ENCODE measurements around the gene OTUB1.

OTUB1 gene

DNA sequence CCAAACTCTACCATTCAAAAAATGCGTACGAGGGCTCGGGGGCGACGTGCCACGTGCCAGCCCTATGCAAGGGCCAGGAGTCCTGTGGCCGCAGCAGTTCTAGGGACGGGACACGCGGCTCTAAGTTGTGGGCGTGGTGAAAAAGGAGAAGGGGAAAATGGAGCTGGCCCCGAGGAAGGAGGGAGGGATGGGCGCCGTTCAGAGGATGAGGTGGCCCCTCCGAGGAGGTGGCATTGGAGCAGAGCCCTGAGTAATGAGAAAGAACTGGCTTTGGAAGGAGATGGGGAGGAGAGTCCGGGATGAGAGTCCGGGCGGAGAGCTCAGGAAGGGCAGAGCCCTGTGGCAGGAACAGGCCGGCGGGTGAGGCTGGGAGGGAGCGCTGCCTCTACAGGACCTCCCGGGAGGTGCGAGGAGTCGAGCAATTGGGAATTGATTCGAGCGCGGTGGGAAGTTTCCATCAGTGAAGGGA is 21.0 kb downstream of the OTUB1 start:
- no peak for DNase-seq (ENCODE audit: low read depth)
- TF ChIP-seq, protein P1, sequence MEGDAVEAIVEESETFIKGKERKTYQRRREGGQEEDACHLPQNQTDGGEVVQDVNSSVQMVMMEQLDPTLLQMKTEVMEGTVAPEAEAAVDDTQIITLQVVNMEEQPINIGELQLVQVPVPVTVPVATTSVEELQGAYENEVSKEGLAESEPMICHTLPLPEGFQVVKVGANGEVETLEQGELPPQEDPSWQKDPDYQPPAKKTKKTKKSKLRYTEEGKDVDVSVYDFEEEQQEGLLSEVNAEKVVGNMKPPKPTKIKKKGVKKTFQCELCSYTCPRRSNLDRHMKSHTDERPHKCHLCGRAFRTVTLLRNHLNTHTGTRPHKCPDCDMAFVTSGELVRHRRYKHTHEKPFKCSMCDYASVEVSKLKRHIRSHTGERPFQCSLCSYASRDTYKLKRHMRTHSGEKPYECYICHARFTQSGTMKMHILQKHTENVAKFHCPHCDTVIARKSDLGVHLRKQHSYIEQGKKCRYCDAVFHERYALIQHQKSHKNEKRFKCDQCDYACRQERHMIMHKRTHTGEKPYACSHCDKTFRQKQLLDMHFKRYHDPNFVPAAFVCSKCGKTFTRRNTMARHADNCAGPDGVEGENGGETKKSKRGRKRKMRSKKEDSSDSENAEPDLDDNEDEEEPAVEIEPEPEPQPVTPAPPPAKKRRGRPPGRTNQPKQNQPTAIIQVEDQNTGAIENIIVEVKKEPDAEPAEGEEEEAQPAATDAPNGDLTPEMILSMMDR (IDR thresholded peaks at IDR 0.05; ENCODE audit: low read depth, low read length, missing control alignments): no peak
- H3K4me3 ChIP-seq (ENCODE audit: low read depth, low read length): no peak overlapping the region

DNA sequence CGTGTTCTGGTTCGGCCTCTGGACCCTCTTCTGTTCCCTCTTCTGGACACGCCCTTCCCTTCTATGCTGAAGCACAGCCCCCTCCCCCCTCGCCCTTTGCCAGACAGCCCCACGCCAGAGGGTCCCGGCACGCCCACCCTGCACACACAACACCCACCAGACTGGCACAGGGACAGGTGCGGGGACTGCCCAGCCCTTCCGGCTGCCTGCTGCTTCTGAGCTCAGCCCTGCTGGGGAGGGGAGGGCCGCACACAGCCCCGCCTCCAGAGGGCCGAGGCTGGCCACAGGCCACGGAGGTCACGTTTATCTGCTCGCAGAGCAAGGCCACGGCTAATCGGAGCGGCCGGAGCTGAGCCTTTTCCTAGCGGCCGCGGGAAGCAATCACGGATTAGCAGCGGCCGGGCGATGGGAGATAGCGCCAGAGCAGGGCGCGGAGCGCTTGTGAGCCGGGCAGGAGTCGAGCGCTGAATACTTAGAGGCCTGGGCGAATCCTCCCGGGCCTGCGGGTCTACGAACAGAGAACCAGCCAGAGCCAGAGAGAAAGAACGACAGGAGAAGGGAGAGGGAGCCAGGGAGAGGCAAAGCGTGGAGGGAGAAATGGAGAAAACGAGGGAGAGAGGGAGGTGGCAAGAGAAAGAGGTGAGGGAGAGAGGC is 21.5 kb downstream of the OTUB1 start:
- DNase-seq (ENCODE audit: low read depth): no peak
- H3K4me3 ChIP-seq (ENCODE audit: low read depth, low read length): no peak overlapping the region; the same call in 1 of the 2 replicates
- TF ChIP-seq, protein P1 (IDR thresholded peaks at IDR 0.05; ENCODE audit: low read depth, low read length, missing control alignments): no peak

DNA sequence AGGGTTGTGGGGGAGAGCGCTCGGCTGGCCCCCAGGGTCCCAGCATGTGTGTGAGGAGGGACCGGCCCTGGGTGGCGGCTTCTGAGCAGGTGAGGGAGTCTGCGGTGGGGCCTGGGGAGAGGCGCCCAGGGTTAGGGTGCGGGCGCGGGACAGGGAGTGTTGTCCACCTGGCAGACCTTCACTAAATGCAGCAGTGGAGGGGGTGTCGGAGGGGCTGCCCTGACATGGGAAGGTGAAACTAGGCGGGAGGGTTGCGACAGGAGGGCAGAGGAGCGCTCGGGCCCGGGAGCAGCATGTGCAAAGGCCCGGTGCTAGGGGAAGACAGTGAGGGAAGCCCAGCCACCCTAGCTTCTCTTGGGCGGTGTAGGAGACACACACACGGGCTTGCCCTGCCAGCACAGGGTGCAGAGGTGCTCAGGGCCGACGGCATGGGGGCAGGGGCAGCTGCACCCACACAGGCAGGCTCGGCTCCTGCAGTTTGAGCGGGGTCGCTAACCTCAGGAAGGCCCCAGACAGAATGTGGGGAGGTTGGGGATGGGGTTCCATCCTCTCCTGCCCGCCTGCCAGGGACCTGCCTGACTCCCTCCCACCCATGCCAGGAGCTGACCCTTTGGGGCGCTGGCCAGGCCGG is 22.2 kb downstream of the OTUB1 start:
- H3K4me3 ChIP-seq (ENCODE audit: low read depth, low read length): no peak overlapping the region
- no peak for DNase-seq (ENCODE audit: low read depth)

DNA sequence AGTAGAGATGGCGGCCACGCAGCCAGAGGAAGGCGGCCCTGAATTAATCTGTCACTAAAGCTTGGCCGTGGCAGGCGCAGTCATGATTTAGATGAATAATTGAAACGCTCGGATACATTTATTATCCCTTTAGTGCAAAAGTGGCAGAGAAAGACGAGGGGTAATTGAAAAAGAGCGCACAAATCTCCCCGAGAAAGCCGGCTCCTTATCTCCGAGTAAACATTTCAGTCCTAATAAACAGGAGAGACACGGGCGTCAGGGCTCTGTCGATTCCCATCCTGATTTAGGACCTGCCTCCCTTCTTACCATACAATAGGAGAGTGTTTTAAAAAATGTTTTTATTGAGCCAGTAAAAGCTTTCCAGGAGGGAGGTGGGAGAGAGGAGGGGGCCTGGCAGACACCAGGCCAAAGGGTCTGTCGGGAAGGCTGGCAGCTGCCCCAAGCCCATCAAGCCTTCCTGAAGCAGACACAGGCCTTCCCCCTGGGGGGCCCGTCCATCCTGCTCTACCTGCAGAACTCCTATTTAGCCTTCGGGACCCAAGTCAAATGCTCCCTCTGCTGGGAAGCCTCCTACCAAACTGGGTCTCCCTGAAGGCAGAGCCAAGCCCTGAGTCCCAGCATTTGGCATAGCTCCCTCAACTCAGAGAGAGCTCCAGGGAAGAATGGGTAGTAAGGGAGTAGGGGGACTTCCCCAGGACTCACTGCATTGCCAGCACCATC is 22.8 kb downstream of the OTUB1 start:
- H3K4me3 ChIP-seq (ENCODE audit: low read depth, low read length): no peak overlapping the region
- DNase-seq (ENCODE audit: low read depth): no peak

More for the DNA sequence above, 22.2 kb downstream of the OTUB1 start:
- TF ChIP-seq, protein P1 (IDR thresholded peaks at IDR 0.05; ENCODE audit: low read depth, low read length, missing control alignments): no peak

DNA sequence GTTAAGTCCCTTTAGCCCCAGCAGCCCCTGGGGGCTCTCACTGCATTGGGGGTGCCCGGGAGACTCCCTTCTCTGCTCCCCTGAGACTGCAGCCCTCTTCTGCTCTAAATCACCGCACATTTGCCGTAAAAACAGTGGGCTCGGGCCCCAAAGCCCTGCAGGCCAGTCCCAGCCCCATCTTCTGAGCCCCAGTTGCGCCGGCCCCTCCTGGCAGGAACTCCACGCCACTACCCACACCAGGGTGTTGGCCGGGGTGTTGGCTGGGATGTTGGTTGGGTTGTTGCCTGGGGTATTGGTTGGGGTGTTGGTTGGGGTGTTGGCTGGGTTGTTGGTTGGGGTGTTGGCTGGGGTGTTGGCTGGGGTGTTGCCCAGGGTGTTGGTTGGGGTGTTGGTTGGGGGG is 23.5 kb downstream of the OTUB1 start:
- TF ChIP-seq, protein P1 (IDR thresholded peaks at IDR 0.05; ENCODE audit: low read depth, low read length, missing control alignments): no peak
- H3K4me3 ChIP-seq (ENCODE audit: low read depth, low read length): no peak overlapping the region
- DNase-seq (ENCODE audit: low read depth): no peak

More for the DNA sequence above, 22.8 kb downstream of the OTUB1 start:
- TF ChIP-seq, protein P1 (IDR thresholded peaks at IDR 0.05; ENCODE audit: low read depth, low read length, missing control alignments): no peak

DNA sequence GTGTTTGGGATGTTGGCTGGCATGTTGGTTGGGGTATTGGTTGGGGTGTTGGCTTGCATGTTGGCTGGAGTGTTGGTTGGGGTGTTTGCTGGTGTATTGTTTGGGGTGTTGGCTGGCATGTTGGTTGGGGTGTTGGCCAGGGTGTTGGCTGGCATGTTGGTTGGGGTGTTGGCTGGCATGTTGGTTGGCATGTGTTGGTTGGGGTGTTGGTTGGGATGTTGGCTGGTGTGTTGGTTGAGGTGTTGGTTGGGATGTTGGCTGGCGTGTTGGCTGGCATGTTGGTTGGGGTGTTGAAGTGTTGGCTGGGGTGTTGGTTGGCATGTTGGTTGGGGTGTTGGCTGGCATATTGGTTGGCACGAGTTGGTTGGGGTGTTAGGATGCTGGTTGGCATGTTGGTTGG is 24.5 kb downstream of the OTUB1 start:
- H3K4me3 ChIP-seq (ENCODE audit: low read depth, low read length): no peak overlapping the region
- TF ChIP-seq, protein P1 (IDR thresholded peaks at IDR 0.05; ENCODE audit: low read depth, low read length, missing control alignments): no peak
- no peak for DNase-seq (ENCODE audit: low read depth)
